ENCODE data around the gene TWF2. TPM values are rescaled to one million over a fixed set of nuclear protein-coding genes. Genes with fewer than 3 reads are reported as not detected.
A peak's percentile ranks its signal among the peaks of the same experiment; 100 is the strongest.

The TWF2 gene
- total and polyA plus RNA-seq, 9 of the 15 experiments (the other 6 are each of a cell fraction or from before 2014, with no cell fraction given) = 0.11 to 61.9 (median 29.7) TPM

DNA sequence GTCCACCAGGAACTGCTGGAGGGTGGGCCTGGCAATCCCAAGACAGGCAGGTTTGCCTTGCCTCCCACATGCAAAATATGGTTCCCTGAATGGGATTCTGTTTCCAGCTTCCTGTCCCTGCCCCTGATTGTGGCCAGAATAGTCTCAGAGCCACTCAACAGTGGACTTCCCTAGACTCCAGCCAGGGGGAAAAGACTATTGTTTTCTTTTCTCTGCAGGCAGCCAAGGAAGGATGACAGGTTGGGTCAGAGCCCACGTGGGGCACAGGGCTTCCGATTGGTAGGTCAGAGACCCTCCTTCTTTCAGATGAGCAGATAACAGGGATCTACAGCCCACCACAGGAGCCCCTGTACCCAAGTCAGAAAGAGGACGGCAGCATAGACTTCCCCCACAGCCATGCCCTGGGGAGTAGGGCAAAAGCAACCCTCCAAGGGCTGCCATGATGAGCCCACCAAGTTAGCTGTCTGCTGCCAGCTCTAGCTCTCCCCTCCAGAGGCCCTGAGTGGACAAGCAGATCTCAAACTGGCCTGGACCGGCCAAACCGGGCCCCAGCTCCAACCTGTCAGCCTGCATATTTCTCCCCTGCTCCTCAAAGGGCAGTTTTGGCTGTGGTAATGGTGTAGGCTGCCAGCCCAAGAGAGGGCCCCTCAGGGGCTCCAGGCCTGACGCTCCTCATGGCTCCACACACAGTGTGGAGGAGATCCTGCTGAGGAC lies 19.9 kb downstream of the TWF2 start:
- in situ Hi-C loops (cut with MboI) (no loop called here), intact Hi-C loops (cut with micrococcal nuclease) (no loop called here)
- Histone ChIP-seq H3K79me2 (ENCODE audit: control insufficient read depth, insufficient read depth, low read length) (no peaks in the 10 kb centered on the region), H3K9ac (ENCODE audit: insufficient read depth in 1 of 2, low read depth in 2 of 2, low read length in 2 of 2) (peak overlapping the region in 1 of 2 experiments; percentile 84; a peak in 3 of 4 replicates), H3K9me3 (replicated peaks; ENCODE audit: control insufficient read depth, insufficient read depth, low read depth, low read length) (no peaks in the 10 kb centered on the region), H3K36me3 (ENCODE audit: control insufficient read depth, insufficient read depth, low read length) (peaks cover 11% of the 10 kb centered on the region), H3K4me2 (ENCODE audit: insufficient read depth, low read length) (peak overlapping the region; percentile 59), H3K4me1 (replicated peaks in 1 of 2; ENCODE audit: control insufficient read depth in 2 of 2, insufficient read depth in 2 of 2, low read length in 2 of 2) (peaks cover 27 to 52% of the 10 kb centered on the region in 2 experiments), H2AFZ (ENCODE audit: low read depth, low read length) (peak overlapping the region; percentile 74), H4K20me1 (replicated peaks; ENCODE audit: control insufficient read depth, insufficient read depth, low read length) (no peaks in the 10 kb centered on the region), H3K27me3 (ENCODE audit: control insufficient read depth in 2 of 2, insufficient read depth in 2 of 2, low read length in 2 of 2) (no peaks in the 10 kb centered on the region), H3K27ac (ENCODE audit: extremely low read depth, low read depth, low read length) (no peak overlapping the region), H3K4me3 (no peak overlapping the region), H3K9me1 (ENCODE audit: control insufficient read depth, insufficient read depth, low read length) (no peaks in the 10 kb centered on the region)
- TF ChIP-seq RBFOX2 (IDR thresholded peaks at IDR 0.05; ENCODE audit: low read depth, low read length) = peak; percentile 2; the same call in 1 of the 2 replicates
- no peak for TF ChIP-seq ZFP30 (CRISPR knock-in tag; IDR thresholded peaks at IDR 0.05; ENCODE audit: borderline replicate concordance)
- TF ChIP-seq, protein P1, sequence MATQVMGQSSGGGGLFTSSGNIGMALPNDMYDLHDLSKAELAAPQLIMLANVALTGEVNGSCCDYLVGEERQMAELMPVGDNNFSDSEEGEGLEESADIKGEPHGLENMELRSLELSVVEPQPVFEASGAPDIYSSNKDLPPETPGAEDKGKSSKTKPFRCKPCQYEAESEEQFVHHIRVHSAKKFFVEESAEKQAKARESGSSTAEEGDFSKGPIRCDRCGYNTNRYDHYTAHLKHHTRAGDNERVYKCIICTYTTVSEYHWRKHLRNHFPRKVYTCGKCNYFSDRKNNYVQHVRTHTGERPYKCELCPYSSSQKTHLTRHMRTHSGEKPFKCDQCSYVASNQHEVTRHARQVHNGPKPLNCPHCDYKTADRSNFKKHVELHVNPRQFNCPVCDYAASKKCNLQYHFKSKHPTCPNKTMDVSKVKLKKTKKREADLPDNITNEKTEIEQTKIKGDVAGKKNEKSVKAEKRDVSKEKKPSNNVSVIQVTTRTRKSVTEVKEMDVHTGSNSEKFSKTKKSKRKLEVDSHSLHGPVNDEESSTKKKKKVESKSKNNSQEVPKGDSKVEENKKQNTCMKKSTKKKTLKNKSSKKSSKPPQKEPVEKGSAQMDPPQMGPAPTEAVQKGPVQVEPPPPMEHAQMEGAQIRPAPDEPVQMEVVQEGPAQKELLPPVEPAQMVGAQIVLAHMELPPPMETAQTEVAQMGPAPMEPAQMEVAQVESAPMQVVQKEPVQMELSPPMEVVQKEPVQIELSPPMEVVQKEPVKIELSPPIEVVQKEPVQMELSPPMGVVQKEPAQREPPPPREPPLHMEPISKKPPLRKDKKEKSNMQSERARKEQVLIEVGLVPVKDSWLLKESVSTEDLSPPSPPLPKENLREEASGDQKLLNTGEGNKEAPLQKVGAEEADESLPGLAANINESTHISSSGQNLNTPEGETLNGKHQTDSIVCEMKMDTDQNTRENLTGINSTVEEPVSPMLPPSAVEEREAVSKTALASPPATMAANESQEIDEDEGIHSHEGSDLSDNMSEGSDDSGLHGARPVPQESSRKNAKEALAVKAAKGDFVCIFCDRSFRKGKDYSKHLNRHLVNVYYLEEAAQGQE (IDR thresholded peaks at IDR 0.05; ENCODE audit: borderline replicate concordance) = 0 out of 2 replicates have a peak, but pooled peaks have one; percentile 21
- TF ChIP-seq, protein P1 (CRISPR knock-in tag; IDR thresholded peaks at IDR 0.05; ENCODE audit: low read depth) = no peak
- TF ChIP-seq OTX1 (CRISPR knock-in tag; IDR thresholded peaks at IDR 0.05) = no peak
- DNase-seq (ENCODE audit: extremely low read depth in 1 of 4, low spot score in 3 of 4) (no peak), ATAC-seq (no peak), FAIRE-seq (no peak)
- ChIA-PET CTCF (ENCODE audit: low intra/inter-chr PET ratio) (interaction anchor here (0.8 kb wide), 1 partner anchor 119 kb away, joined by 3 read pairs; no protein-coding TSS in a partner anchor), POLR2A (no interaction called here)
- 44% methylated on average over 5 of the region's 6 CpGs for WGBS (ENCODE audit: insufficient coverage, low coverage, missing lambda C conversion rate)
- BruUV-seq (replicated peaks) = no TSS peak

Data from K562 (cell line).